Measurements from ENCODE around the gene CIB2.

The CIB2 gene

GRCh38 chr15:78149805-78150751 lies 18.8 kb upstream of the CIB2 start:
- in situ Hi-C loops (cut with MboI; ENCODE audit: low sequenced_read_pairs): no loop called here

GRCh38 chr15:78149068-78149804 lies 18.0 kb upstream of the CIB2 start, which contains the start of gene IDH3A:
TSS of gene IDH3A (plus strand) at chr15:78149362. CDS start at chr15:78149404, 42 bp downstream.
- in situ Hi-C loops (cut with MboI; ENCODE audit: low sequenced_read_pairs): no loop called here

- in situ Hi-C loops (cut with MboI; ENCODE audit: low sequenced_read_pairs): no loop called here
Measured at GRCh38 chr15:78148392-78149067, 17.3 kb upstream of the CIB2 start.

GRCh38 chr15:78147566-78147965 lies 16.3 kb upstream of the CIB2 start:
- in situ Hi-C loops (cut with MboI; ENCODE audit: low sequenced_read_pairs): no loop called here

- in situ Hi-C loops (cut with MboI; ENCODE audit: low sequenced_read_pairs): no loop called here
Measured at GRCh38 chr15:78146425-78147154, 15.3 kb upstream of the CIB2 start.

- in situ Hi-C loops (cut with MboI; ENCODE audit: low sequenced_read_pairs): no loop called here
Measured at GRCh38 chr15:78142332-78142731, 11.1 kb upstream of the CIB2 start.

- in situ Hi-C loops (cut with MboI; ENCODE audit: low sequenced_read_pairs): no loop called here
Measured at GRCh38 chr15:78140292-78140691, 9.0 kb upstream of the CIB2 start.

GRCh38 chr15:78139578-78139977 lies 8.3 kb upstream of the CIB2 start:
- in situ Hi-C loops (cut with MboI; ENCODE audit: low sequenced_read_pairs): no loop called here

- in situ Hi-C loops (cut with MboI; ENCODE audit: low sequenced_read_pairs): no loop called here
Measured at GRCh38 chr15:78133801-78134200, 2.6 kb upstream of the CIB2 start.

- in situ Hi-C loops (cut with MboI; ENCODE audit: low sequenced_read_pairs): no loop called here
Measured at GRCh38 chr15:78130466-78131294, 565 bp downstream of the CIB2 start.

- in situ Hi-C loops (cut with MboI; ENCODE audit: low sequenced_read_pairs): no loop called here
Measured at GRCh38 chr15:78129751-78130287, 1.4 kb downstream of the CIB2 start.

GRCh38 chr15:78129077-78129750 lies 2.0 kb downstream of the CIB2 start:
- in situ Hi-C loops (cut with MboI; ENCODE audit: low sequenced_read_pairs): no loop called here

- in situ Hi-C loops (cut with MboI; ENCODE audit: low sequenced_read_pairs): no loop called here
Measured at GRCh38 chr15:78127882-78128281, 3.4 kb downstream of the CIB2 start.

GRCh38 chr15:78125267-78125666 lies 6.0 kb downstream of the CIB2 start:
- in situ Hi-C loops (cut with MboI; ENCODE audit: low sequenced_read_pairs): no loop called here

GRCh38 chr15:78120523-78120922 lies 10.7 kb downstream of the CIB2 start:
- in situ Hi-C loops (cut with MboI; ENCODE audit: low sequenced_read_pairs): no loop called here

- in situ Hi-C loops (cut with MboI; ENCODE audit: low sequenced_read_pairs): loop anchor here (5.0 to 10.0 kb wide), 2 partner anchors 122 to 155 kb away; partner anchors contain the start of gene ACSBG1
Measured at GRCh38 chr15:78112551-78112950, 18.7 kb downstream of the CIB2 start.

GRCh38 chr15:78111788-78112187 lies 19.5 kb downstream of the CIB2 start:
- in situ Hi-C loops (cut with MboI; ENCODE audit: low sequenced_read_pairs): loop anchor here (5.0 to 10.0 kb wide), 2 partner anchors 123 to 154 kb away; partner anchors contain the start of gene ACSBG1

GRCh38 chr15:78110916-78111475 lies 20.2 kb downstream of the CIB2 start:
- in situ Hi-C loops (cut with MboI; ENCODE audit: low sequenced_read_pairs): loop anchor here (5.0 to 10.0 kb wide), 2 partner anchors 124 to 154 kb away; partner anchors contain the start of gene ACSBG1

Data from HL-60/S4 (cell line).